Right cardiac atrium (tissue), 5 donors: Measurements from ENCODE around the gene TINCR. TPM values are rescaled to one million over a fixed set of nuclear protein-coding genes. Genes with fewer than 3 reads are reported as not detected.
A peak's percentile ranks its signal among the peaks of the same experiment; 100 is the strongest.

Experiments used
- ATAC-seq, 2 donors: fragments of 200-7000 bp; cut with Tn5 transposase; one replicate each; pipeline versions ENCODE4 v1.8.0 to v1.9.1; 2020; ENCODE audit warnings: moderate library complexity in 2 of 2, mild to moderate bottlenecking in 1 of 2
- DNase-seq, 3 donors: peaks; one replicate each; pipeline ENCODE4 v3.0.0-alpha.2; 2020
- H3K27ac ChIP-seq: one replicate; pipeline ENCODE4 v1.5.1; 2013; ENCODE audit warnings: mild to moderate bottlenecking, low read length, control low read depth, moderate library complexity
- H3K27me3 ChIP-seq: one replicate; pipeline ENCODE4 v1.6.1; 2013; ENCODE audit not compliant: control insufficient read depth, insufficient read depth
- H3K4me1 ChIP-seq: one replicate; pipeline ENCODE4 v1.6.1; 2013; ENCODE audit warnings: low read length; ENCODE audit not compliant: control insufficient read depth, insufficient read depth
- H3K4me3 ChIP-seq: one replicate; pipeline ENCODE4 v1.5.1; 2013; ENCODE audit warnings: low read length, control low read depth
- H3K9me3 ChIP-seq: one replicate; pipeline ENCODE4 v1.6.1; 2013; ENCODE audit warnings: low read length; ENCODE audit not compliant: control insufficient read depth
- WGBS: extraction: QIAGEN DNeasy Blood & Tissue Kit; methylation state at CpG from one replicate; pipeline ENCODE4 v1.1.7; 2013; 5-methylcytosine and 5-hydroxymethylcytosine counted together
- intact Hi-C, 4 donors: fragments of 100-400 bp; cut with DNase I; formaldehyde crosslinking; loops; one replicate each; pipeline versions ENCODE4 v1.11.0 to v1.14.0; 2022 to 2023
- polyA plus RNA-seq: library from polyadenylated mRNA; stranded (reverse); fragments of 200-250 nt; gene quantifications from one replicate; pipeline ENCODE4 v1.2.3, GENCODE V29; 2013
- total RNA-seq, 4 donors: library from RNA; stranded (reverse); fragmentation: NEBNext Ultra II Directional; extraction: Animal tissue kit (Norgen Biotek cat#: 25700); gene quantifications; one replicate each; pipeline ENCODE4 v1.2.1, GENCODE V29; 2021
- donor health status: healthy with polysubstance abuse.
- donor health status: DM: no; HTN: yes; CAD: no.
- donor health status: DM: no; HTN: no; CAD: no.
- donor health status: DM: no; HTN: yes; CAD: no; lungs with severe emphysema.
- donor health status: DM: yes; HTN: yes; CAD: no.

The TINCR gene
- total and polyA plus RNA-seq, 5 donors, result 0.06 to 0.34 (median 0.10) TPM; not detected in 1

DNA sequence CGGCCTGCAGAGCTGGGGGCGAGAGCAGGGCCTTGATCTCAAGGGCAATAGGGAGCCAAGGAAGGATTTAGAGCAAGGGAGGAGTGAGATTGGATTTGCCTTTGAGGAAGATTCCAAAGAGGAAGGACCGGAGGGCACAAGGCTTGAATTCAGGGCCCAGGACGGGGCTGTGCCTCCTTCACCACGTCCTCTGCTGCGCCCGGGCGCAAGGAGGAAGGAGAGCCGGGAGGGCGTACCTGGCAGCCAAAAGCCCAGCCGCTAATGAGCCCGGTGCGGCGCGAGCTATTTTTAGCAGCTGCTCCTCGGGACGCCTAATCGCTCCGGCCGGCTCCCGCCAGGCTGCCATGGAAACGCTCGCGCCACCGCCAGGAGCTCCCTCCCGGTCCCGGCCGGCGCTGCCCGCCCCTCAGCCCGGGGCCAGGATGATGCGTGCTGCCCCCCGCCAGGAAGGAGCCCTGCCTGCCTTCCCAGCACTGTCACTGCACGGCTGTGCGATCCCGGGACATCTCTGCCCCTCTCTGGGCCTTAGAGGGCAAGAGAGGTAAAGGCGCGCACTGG lies 31.3 kb downstream of the TINCR start:
- Histone ChIP-seq H3K4me1 (peaks cover 3% of the 10 kb centered on the region), H3K27me3 (no peaks in the 10 kb centered on the region), H3K4me3 (peak overlapping the region; percentile 16), H3K9me3 (peaks cover 2% of the 10 kb centered on the region), H3K27ac (peak overlapping the region; percentile 79)
- intact Hi-C loops, result no loop called here
- WGBS, result 2% methylated on average over 38 of the region's 38 CpGs
- peak; percentile 81 to 83 for ATAC-seq
- peak; percentile 73 to 93 (median 88) for DNase-seq

- DNase-seq (peak in 1 of 3 donors; percentile 8), ATAC-seq (no peak)
- Histone ChIP-seq H3K9me3 (peaks cover 2% of the 10 kb centered on the region), H3K27me3 (no peaks in the 10 kb centered on the region), H3K4me3 (no peak overlapping the region), H3K27ac (no peak overlapping the region), H3K4me1 (peaks cover 3% of the 10 kb centered on the region)
- intact Hi-C loops, result no loop called here
- 81% methylated on average over 9 of the region's 9 CpGs for WGBS
Measured at GRCh38 chr19:5534787-5535586, 32.8 kb downstream of the TINCR start.

GRCh38 chr19:5533257-5533656 lies 34.5 kb downstream of the TINCR start:
- ATAC-seq, result no peak
- 97% methylated on average over 3 of the region's 3 CpGs for WGBS

DNA sequence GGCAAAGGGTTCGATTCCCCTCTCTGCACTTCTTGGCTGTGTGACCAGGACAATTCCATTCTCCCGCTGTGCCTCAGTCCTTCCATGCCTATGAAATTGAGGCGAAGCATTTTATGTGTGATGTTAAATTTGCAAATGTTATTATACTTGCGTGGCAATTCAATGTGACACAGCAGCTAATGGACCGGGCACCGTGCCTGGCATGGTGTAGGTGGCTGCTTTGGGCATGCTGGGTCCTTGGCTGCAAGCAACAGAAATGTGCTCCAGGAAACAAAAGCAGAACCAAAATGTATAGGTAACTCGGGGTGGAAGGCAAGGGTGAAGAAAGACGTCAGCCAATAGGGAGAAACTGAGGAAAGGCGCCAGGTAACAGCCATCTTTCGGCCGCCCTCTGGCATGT lies 37.1 kb downstream of the TINCR start:
- 81% methylated on average over 11 of the region's 11 CpGs for WGBS
- no peak for ATAC-seq
- H3K4me1 ChIP-seq, result no peaks in the 10 kb centered on the region

More at GRCh38 chr19:5533257-5533656, 34.5 kb downstream of the TINCR start:
- intact Hi-C loops, result no loop called here
- peak in 1 of 3 donors; percentile 3 for DNase-seq
- Histone ChIP-seq H3K4me3 (no peak overlapping the region), H3K4me1 (peaks cover 3% of the 10 kb centered on the region), H3K9me3 (peaks cover 2% of the 10 kb centered on the region), H3K27me3 (no peaks in the 10 kb centered on the region), H3K27ac (no peak overlapping the region)

DNA sequence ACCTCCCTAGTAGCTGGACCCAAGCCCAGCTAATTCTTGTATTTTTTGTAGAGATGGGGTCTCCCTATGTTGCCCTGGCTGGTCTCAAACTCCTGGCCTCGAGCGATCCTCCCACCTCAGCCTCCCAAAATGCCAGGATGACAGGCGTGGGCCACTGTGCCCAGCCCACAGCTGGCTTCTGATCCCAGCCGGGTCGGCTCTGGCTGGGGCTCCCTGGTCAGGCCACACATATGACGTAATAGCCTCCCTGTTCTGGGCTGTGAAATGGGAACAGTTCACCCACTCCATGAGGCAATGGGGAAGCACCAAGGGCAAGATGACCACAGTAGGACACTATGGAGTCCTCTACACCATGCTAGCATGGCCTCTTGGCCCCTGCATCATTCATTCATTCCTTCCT lies 41.1 kb downstream of the TINCR start:
- no peak for ATAC-seq
- intact Hi-C loops, result no loop called here
- no peak for DNase-seq
- no peak overlapping the region for H3K27ac ChIP-seq
- 81% methylated on average over 6 of the region's 6 CpGs for WGBS
- no peaks in the 10 kb centered on the region for H3K9me3 ChIP-seq
- H3K4me3 ChIP-seq, result no peak overlapping the region
- H3K27me3 ChIP-seq, result no peaks in the 10 kb centered on the region
- no peaks in the 10 kb centered on the region for H3K4me1 ChIP-seq

More for the DNA sequence above, 37.1 kb downstream of the TINCR start:
- no peak for DNase-seq
- peaks cover 2% of the 10 kb centered on the region for H3K9me3 ChIP-seq
- intact Hi-C loops, result no loop called here
- no peak overlapping the region for H3K4me3 ChIP-seq
- H3K27me3 ChIP-seq, result no peaks in the 10 kb centered on the region
- H3K27ac ChIP-seq, result no peak overlapping the region

- Histone ChIP-seq H3K9me3 (peaks cover 2% of the 10 kb centered on the region), H3K27ac (no peak overlapping the region), H3K27me3 (no peaks in the 10 kb centered on the region), H3K4me1 (no peaks in the 10 kb centered on the region), H3K4me3 (no peak overlapping the region)
- DNase-seq, result no peak
- ATAC-seq, result no peak
- intact Hi-C loops, result no loop called here
- WGBS, result 46% methylated on average over 6 of the region's 6 CpGs
Measured at GRCh38 chr19:5524081-5524480, 43.7 kb downstream of the TINCR start.

DNA sequence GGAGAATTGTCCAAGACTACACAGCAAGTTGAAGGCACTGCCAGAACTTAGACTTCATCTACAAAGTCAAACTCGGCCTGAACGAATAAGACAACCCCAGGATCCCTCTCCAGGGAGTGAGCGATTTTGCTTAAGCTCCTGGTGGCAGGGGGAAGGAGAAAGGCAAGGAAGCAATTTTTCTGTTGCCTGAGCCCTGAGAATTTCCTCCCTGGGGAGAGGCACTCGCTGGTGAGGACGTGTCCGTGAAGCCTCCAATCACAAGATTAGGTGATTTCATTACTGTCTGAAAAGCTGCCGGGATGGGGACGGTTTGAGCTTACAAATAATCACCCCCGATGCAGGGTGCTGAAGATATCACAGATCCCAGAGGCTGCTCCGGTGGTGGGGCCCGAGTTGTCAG lies 45.6 kb downstream of the TINCR start:
- no peaks in the 10 kb centered on the region for H3K4me1 ChIP-seq
- no peak overlapping the region for H3K4me3 ChIP-seq
- H3K9me3 ChIP-seq, result peaks cover 2% of the 10 kb centered on the region
- DNase-seq (no peak), ATAC-seq (no peak)
- intact Hi-C loops, result no loop called here
- H3K27ac ChIP-seq, result no peak overlapping the region
- no peaks in the 10 kb centered on the region for H3K27me3 ChIP-seq
- WGBS, result 32% methylated on average over 11 of the region's 11 CpGs

DNA sequence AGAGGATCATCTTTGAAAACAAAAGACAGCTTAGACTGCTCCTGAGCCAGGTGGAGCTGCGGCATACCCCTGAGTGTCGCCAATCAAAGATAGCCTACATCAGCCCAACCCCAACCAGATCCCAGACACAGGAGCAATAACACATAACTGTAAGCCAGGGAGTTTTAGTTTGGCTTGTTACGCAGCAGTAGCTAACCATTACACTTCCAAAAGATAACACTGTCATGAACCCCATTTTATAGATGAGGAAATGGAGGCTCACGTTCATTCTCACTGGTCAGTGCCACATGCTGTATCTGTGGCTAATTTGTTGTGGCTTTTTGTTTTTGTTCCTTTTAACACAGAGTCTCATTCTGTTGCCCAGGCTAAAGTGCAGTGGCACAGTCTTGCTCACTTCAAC lies 47.3 kb downstream of the TINCR start:
- Histone ChIP-seq H3K4me3 (no peak overlapping the region), H3K9me3 (peaks cover 5% of the 10 kb centered on the region), H3K27ac (no peak overlapping the region), H3K4me1 (no peaks in the 10 kb centered on the region), H3K27me3 (no peaks in the 10 kb centered on the region)
- WGBS, result 96% methylated on average over 4 of the region's 4 CpGs
- DNase-seq, result no peak
- intact Hi-C loops, result no loop called here
- ATAC-seq, result no peak

DNA sequence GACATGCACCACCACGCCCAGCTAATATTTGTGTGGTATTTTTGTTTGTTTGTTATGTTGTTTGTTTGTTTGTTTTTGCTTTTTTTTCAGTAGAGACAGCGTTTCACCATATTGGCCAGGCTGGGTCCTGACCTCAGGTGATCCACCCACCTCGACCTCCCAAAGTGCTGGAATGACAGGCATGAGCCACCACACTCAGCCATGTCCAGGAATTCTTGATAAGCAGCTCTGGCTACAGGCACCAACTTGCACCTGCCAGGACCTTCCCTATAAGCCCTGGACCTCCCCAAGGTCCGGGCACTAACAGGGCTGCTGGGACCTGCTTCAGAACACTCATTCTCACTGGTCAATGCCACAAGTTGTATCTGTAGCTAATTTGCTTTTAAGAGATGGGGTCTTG lies 48.7 kb downstream of the TINCR start:
- no peak overlapping the region for H3K4me3 ChIP-seq
- no peak overlapping the region for H3K27ac ChIP-seq
- ATAC-seq (no peak), DNase-seq (no peak)
- intact Hi-C loops, result no loop called here
- no peaks in the 10 kb centered on the region for H3K4me1 ChIP-seq
- WGBS, result 52% methylated on average over 4 of the region's 4 CpGs
- H3K27me3 ChIP-seq, result no peaks in the 10 kb centered on the region
- peaks cover 5% of the 10 kb centered on the region for H3K9me3 ChIP-seq

- DNase-seq, result no peak
- H3K9me3 ChIP-seq, result peaks cover 5% of the 10 kb centered on the region
- no peaks in the 10 kb centered on the region for H3K4me1 ChIP-seq
- H3K27me3 ChIP-seq, result no peaks in the 10 kb centered on the region
- intact Hi-C loops, result no loop called here
- no peak for ATAC-seq
- 69% methylated on average over 5 of the region's 5 CpGs for WGBS
- no peak overlapping the region for H3K4me3 ChIP-seq
- H3K27ac ChIP-seq, result no peak overlapping the region
Measured at GRCh38 chr19:5515737-5516136, 52.0 kb downstream of the TINCR start.

DNA sequence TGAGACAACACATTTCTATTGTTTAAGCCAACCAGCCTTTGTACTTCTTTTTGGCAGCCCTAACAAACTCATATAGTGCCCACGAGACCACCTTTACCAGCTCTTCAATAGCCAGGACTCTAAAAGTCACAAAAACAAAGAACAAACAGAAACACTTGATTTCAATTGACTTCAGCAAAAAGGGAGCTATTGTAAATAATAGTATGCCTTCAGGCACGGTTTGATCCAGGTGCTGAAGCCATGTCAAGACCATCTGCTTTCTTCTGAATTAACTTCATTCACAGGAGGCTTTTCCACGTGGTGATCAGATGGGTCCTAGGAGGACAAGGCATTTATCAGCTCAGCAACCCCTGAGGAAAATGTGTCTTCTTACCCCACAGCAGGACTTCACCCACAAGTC lies 53.8 kb downstream of the TINCR start:
- intact Hi-C loops, result no loop called here
- no peaks in the 10 kb centered on the region for H3K27me3 ChIP-seq
- no peak for ATAC-seq
- no peak for DNase-seq
- no peak overlapping the region for H3K4me3 ChIP-seq
- no peaks in the 10 kb centered on the region for H3K4me1 ChIP-seq
- no peak overlapping the region for H3K27ac ChIP-seq
- 67% methylated on average over 3 of the region's 3 CpGs for WGBS
- peaks cover 3% of the 10 kb centered on the region for H3K9me3 ChIP-seq
